Fibroblast of skin of scalp (primary cell): ENCODE results near the gene MALRD1.

Source experiments
- DNase-seq: peaks from one replicate; pipeline ENCODE4 v3.0.0-alpha.2; 2013

MALRD1 gene

GRCh38 chr10:19385846-19386450 is 337.3 kb downstream of the MALRD1 start:
- DNase-seq, result no peak

GRCh38 chr10:19408924-19409323 is 360.3 kb downstream of the MALRD1 start:
- DNase-seq, result no peak

GRCh38 chr10:19411119-19411518 is 362.5 kb downstream of the MALRD1 start:
- DNase-seq, result no peak

- DNase-seq, result peak; percentile 21
Measured at GRCh38 chr10:19412531-19412930, 363.9 kb downstream of the MALRD1 start.

- DNase-seq, result no peak
Measured at GRCh38 chr10:19416164-19416563, 367.6 kb downstream of the MALRD1 start.

- DNase-seq, result no peak
Measured at GRCh38 chr10:19417740-19418139, 369.1 kb downstream of the MALRD1 start.

- DNase-seq, result no peak
Measured at GRCh38 chr10:19421674-19422073, 373.1 kb downstream of the MALRD1 start.

- no peak for DNase-seq
Measured at GRCh38 chr10:19426034-19426433, 377.4 kb downstream of the MALRD1 start.

- no peak for DNase-seq
Measured at GRCh38 chr10:19431622-19432351, 383.2 kb downstream of the MALRD1 start.

- DNase-seq, result no peak
Measured at GRCh38 chr10:19449860-19450259, 401.3 kb downstream of the MALRD1 start.

- no peak for DNase-seq
Measured at GRCh38 chr10:19451356-19451755, 402.8 kb downstream of the MALRD1 start.

- DNase-seq, result no peak
Measured at GRCh38 chr10:19451937-19452336, 403.3 kb downstream of the MALRD1 start.

GRCh38 chr10:19453967-19454366 is 405.4 kb downstream of the MALRD1 start:
- DNase-seq, result no peak

- DNase-seq, result no peak
Measured at GRCh38 chr10:19461588-19461987, 413.0 kb downstream of the MALRD1 start.

GRCh38 chr10:19466709-19467108 is 418.1 kb downstream of the MALRD1 start:
- no peak for DNase-seq

GRCh38 chr10:19468413-19468812 is 419.8 kb downstream of the MALRD1 start:
- DNase-seq, result no peak

- DNase-seq, result no peak
Measured at GRCh38 chr10:19469521-19469920, 420.9 kb downstream of the MALRD1 start.

- no peak for DNase-seq
Measured at GRCh38 chr10:19479854-19480253, 431.3 kb downstream of the MALRD1 start.

GRCh38 chr10:19480353-19480752 is 431.8 kb downstream of the MALRD1 start:
- no peak for DNase-seq

GRCh38 chr10:19483421-19483820 is 434.8 kb downstream of the MALRD1 start:
- no peak for DNase-seq

- peak; percentile 27 for DNase-seq
Measured at GRCh38 chr10:19488592-19489280, 440.1 kb downstream of the MALRD1 start.

GRCh38 chr10:19491166-19491565 is 442.6 kb downstream of the MALRD1 start:
- DNase-seq, result no peak

GRCh38 chr10:19493917-19494316 is 445.3 kb downstream of the MALRD1 start:
- no peak for DNase-seq

- DNase-seq, result no peak
Measured at GRCh38 chr10:19497026-19497425, 448.4 kb downstream of the MALRD1 start.
